ENCODE data around the gene CAPN15.

The CAPN15 gene

GRCh38 chr16:574021-574760 lies 46.7 kb downstream of the CAPN15 start:
- in situ Hi-C loops (cut with MboI; ENCODE audit: low sequenced_read_pairs) = no loop called here

GRCh38 chr16:575354-576196 lies 48.1 kb downstream of the CAPN15 start:
- in situ Hi-C loops (cut with MboI; ENCODE audit: low sequenced_read_pairs) = no loop called here

GRCh38 chr16:576197-576822 lies 48.8 kb downstream of the CAPN15 start:
- in situ Hi-C loops (cut with MboI; ENCODE audit: low sequenced_read_pairs) = no loop called here

- in situ Hi-C loops (cut with MboI; ENCODE audit: low sequenced_read_pairs) = no loop called here
Measured at GRCh38 chr16:576823-577201, 49.3 kb downstream of the CAPN15 start.

- in situ Hi-C loops (cut with MboI; ENCODE audit: low sequenced_read_pairs) = no loop called here
Measured at GRCh38 chr16:577796-578195, 50.3 kb downstream of the CAPN15 start.

- in situ Hi-C loops (cut with MboI; ENCODE audit: low sequenced_read_pairs) = no loop called here
Measured at GRCh38 chr16:578232-578869, 50.8 kb downstream of the CAPN15 start.

- in situ Hi-C loops (cut with MboI; ENCODE audit: low sequenced_read_pairs) = no loop called here
Measured at GRCh38 chr16:578870-579405, 51.4 kb downstream of the CAPN15 start.

- in situ Hi-C loops (cut with MboI; ENCODE audit: low sequenced_read_pairs) = no loop called here
Measured at GRCh38 chr16:580141-580945, 52.8 kb downstream of the CAPN15 start.

GRCh38 chr16:580946-581498 lies 53.5 kb downstream of the CAPN15 start:
- in situ Hi-C loops (cut with MboI; ENCODE audit: low sequenced_read_pairs) = no loop called here

- in situ Hi-C loops (cut with MboI; ENCODE audit: low sequenced_read_pairs) = no loop called here
Measured at GRCh38 chr16:582218-582613, 54.7 kb downstream of the CAPN15 start.

GRCh38 chr16:582614-583331 lies 55.3 kb downstream of the CAPN15 start:
- in situ Hi-C loops (cut with MboI; ENCODE audit: low sequenced_read_pairs) = no loop called here

- in situ Hi-C loops (cut with MboI; ENCODE audit: low sequenced_read_pairs) = no loop called here
Measured at GRCh38 chr16:583470-583814, 55.9 kb downstream of the CAPN15 start.

- in situ Hi-C loops (cut with MboI; ENCODE audit: low sequenced_read_pairs) = no loop called here
Measured at GRCh38 chr16:583815-584591, 56.5 kb downstream of the CAPN15 start.

- in situ Hi-C loops (cut with MboI; ENCODE audit: low sequenced_read_pairs) = no loop called here
Measured at GRCh38 chr16:585351-585750, 57.8 kb downstream of the CAPN15 start.

GRCh38 chr16:586047-586644 lies 58.6 kb downstream of the CAPN15 start:
- in situ Hi-C loops (cut with MboI; ENCODE audit: low sequenced_read_pairs) = no loop called here

GRCh38 chr16:586645-587590 lies 59.4 kb downstream of the CAPN15 start:
- in situ Hi-C loops (cut with MboI; ENCODE audit: low sequenced_read_pairs) = no loop called here

- in situ Hi-C loops (cut with MboI; ENCODE audit: low sequenced_read_pairs) = no loop called here
Measured at GRCh38 chr16:588639-588888, 61.1 kb downstream of the CAPN15 start.

All from hTERT RPE-1 (cell line).